SK-N-SH (cell line): ENCODE measurements around the gene MRPL52. TPM values are rescaled to one million over a fixed set of nuclear protein-coding genes. Genes with fewer than 3 reads are reported as not detected.
A peak's percentile ranks its signal among the peaks of the same experiment; 100 is the strongest.

Source experiments
- CTCF ChIA-PET: fragments of 300-600, 350-600 bp; formaldehyde crosslinking; extraction: SDS; loops from one replicate; lab custom pipeline; 2021; lab: Yijun Ruan, JAX
- POLR2A ChIA-PET: fragments of 350-600 bp; sonication (Branson Sonifier 250); formaldehyde crosslinking; extraction: SDS; loops from one replicate; lab custom pipeline; 2020; ENCODE audit warnings: antibody characterized with exemption, inconsistent platforms; lab: Yijun Ruan, JAX
- DNase-seq: peaks from one replicate; pipeline ENCODE4 v3.0.0; 2012
- H2AFZ ChIP-seq: fragments of 200-600 bp; sonication (generic); 2 replicates; pipeline ENCODE4 v1.8.1; 2016; ENCODE audit warnings: antibody characterized with exemption, mild to moderate bottlenecking, low read depth
- H3F3A ChIP-seq: fragments of 200-600 bp; sonication (generic); replicated peaks from 2 replicates; pipeline ENCODE3; 2016; ENCODE audit warnings: antibody characterized with exemption, mild to moderate bottlenecking; ENCODE audit not compliant: insufficient read depth
- H3K27ac ChIP-seq, 2 experiments: fragments of 200-500 bp in 1 of 2; fragments of 200-600 bp in 1 of 2; sonication (Bioruptor generic) in 1 of 2; sonication (generic), shearing (Covaris generic) in 1 of 2; 2 replicates each; pipeline versions ENCODE4 v1.5.1 to v1.6.1; 2014 to 2016; ENCODE audit warnings: low read depth in 2 of 2, inconsistent platforms in 1 of 2, low read length in 1 of 2, mild to moderate bottlenecking in 1 of 2, mixed read lengths in 1 of 2
- H3K27me3 ChIP-seq: fragments of 200-600 bp; sonication (generic), shearing (Covaris generic); 2 replicates; pipeline ENCODE4 v1.6.1; 2016; ENCODE audit warnings: mixed run types; ENCODE audit not compliant: insufficient read depth
- H3K36me3 ChIP-seq, 2 experiments: fragments of 200-500 bp in 1 of 2; fragments of 200-600 bp in 1 of 2; sonication (Bioruptor generic) in 1 of 2; sonication (generic) in 1 of 2; replicated peaks in 1 of 2; 2 replicates each; pipeline versions ENCODE3 to v1.5.1; 2014 to 2016; ENCODE audit warnings: low read length in 1 of 2, mild to moderate bottlenecking in 1 of 2; ENCODE audit not compliant: insufficient read depth in 2 of 2, control insufficient read depth in 1 of 2
- H3K4me1 ChIP-seq, 2 experiments: fragments of 200-500 bp in 1 of 2; fragments of 200-600 bp in 1 of 2; sonication (Bioruptor generic) in 1 of 2; sonication (generic), shearing (Covaris generic) in 1 of 2; 2 replicates each; pipeline versions ENCODE4 v1.5.1 to v1.6.1; 2014 to 2016; ENCODE audit warnings: low read depth in 1 of 2, low read length in 1 of 2, mixed run types in 1 of 2; ENCODE audit not compliant: insufficient read depth in 2 of 2, control insufficient read depth in 1 of 2
- H3K4me2 ChIP-seq: fragments of 200-600 bp; sonication (generic), shearing (Covaris generic); 2 replicates; pipeline ENCODE4 v1.6.1; 2017; ENCODE audit warnings: mixed run types
- H3K4me3 ChIP-seq, 2 experiments: fragments of 200-500 bp in 1 of 2; fragments of 200-600 bp in 1 of 2; sonication (Bioruptor generic) in 1 of 2; sonication (generic), shearing (Covaris generic) in 1 of 2; 2 replicates each; pipeline versions ENCODE4 v1.5.1 to v1.8.1; 2014 to 2016; ENCODE audit warnings: low read depth in 2 of 2, inconsistent platforms in 1 of 2, low read length in 1 of 2, mild to moderate bottlenecking in 1 of 2, mixed read lengths in 1 of 2, moderate library complexity in 1 of 2
- H3K79me2 ChIP-seq: fragments of 200-600 bp; sonication (generic); 2 replicates; pipeline ENCODE4 v1.8.1; 2017; ENCODE audit warnings: mild to moderate bottlenecking; ENCODE audit not compliant: insufficient read depth
- H3K9ac ChIP-seq: fragments of 200-600 bp; sonication (generic); 2 replicates; pipeline ENCODE4 v1.6.1; 2017; ENCODE audit warnings: mixed run types
- H3K9me2 ChIP-seq: fragments of 200-600 bp; sonication (generic); 2 replicates; pipeline ENCODE4 v1.6.1; 2017; ENCODE audit warnings: mixed run types
- H3K9me3 ChIP-seq: fragments of 200-600 bp; sonication (generic); 2 replicates; pipeline ENCODE4 v1.6.1; 2017; ENCODE audit warnings: mixed run types, mild to moderate bottlenecking, moderate library complexity
- H4K20me1 ChIP-seq: fragments of 200-600 bp; sonication (generic); 2 replicates; pipeline ENCODE4 v1.6.1; 2017; ENCODE audit warnings: mild to moderate bottlenecking, mixed run types; ENCODE audit not compliant: insufficient read depth
- ELF1 ChIP-seq: IDR thresholded peaks from 2 replicates; pipeline ENCODE4 v1.4.0; 2012
- EP300 ChIP-seq, 2 experiments: IDR thresholded peaks; 2 replicates each; pipeline versions ENCODE4 v1.4.0 to v1.6.1; 2012; ENCODE audit warnings: borderline replicate concordance in 1 of 2, low read depth in 1 of 2, low read length in 1 of 2
- FOSL2 ChIP-seq: IDR thresholded peaks from 2 replicates; pipeline ENCODE4 v1.4.0; 2012; ENCODE audit warnings: low read depth, mild to moderate bottlenecking, moderate library complexity, borderline replicate concordance
- FOXJ3 ChIP-seq: sonication (generic); formaldehyde crosslinking; IDR thresholded peaks from 2 replicates; pipeline ENCODE4 v1.5.1; 2020; ENCODE audit warnings: mild to moderate bottlenecking, missing genetic modification reagents
- FOXM1 ChIP-seq: IDR thresholded peaks from 2 replicates; pipeline ENCODE4 v1.4.0; 2012; ENCODE audit warnings: low read depth, mild to moderate bottlenecking
- GABPA ChIP-seq: IDR thresholded peaks from 2 replicates; pipeline ENCODE4 v1.4.0; 2012; ENCODE audit warnings: low read depth, mild to moderate bottlenecking
- JUND ChIP-seq: IDR thresholded peaks from 2 replicates; pipeline ENCODE4 v1.4.0; 2012
- MXI1 ChIP-seq: IDR thresholded peaks from 2 replicates; pipeline ENCODE4 v1.6.1; 2012; ENCODE audit warnings: mild to moderate bottlenecking, low read depth, low read length, improper control_type of control experiment
- NRF1 ChIP-seq: IDR thresholded peaks from 2 replicates; pipeline ENCODE4 v1.6.1; 2012; ENCODE audit warnings: low read depth, mild to moderate bottlenecking, low read length
- PBX3 ChIP-seq: IDR thresholded peaks from 2 replicates; pipeline ENCODE4; 2012
- POLR2AphosphoS5 ChIP-seq: IDR thresholded peaks from 2 replicates; pipeline ENCODE4 v1.6.1; 2012; ENCODE audit warnings: low read depth, low read length
- RAD21 ChIP-seq: IDR thresholded peaks from 2 replicates; pipeline ENCODE4 v1.6.1; 2012; ENCODE audit warnings: mild to moderate bottlenecking, low read length
- RCOR1 ChIP-seq: fragments of 150-350 bp; IDR thresholded peaks from 2 replicates; pipeline ENCODE4 v1.6.1; 2017; ENCODE audit warnings: antibody characterized with exemption, low read length
- TAF1 ChIP-seq: IDR thresholded peaks from 2 replicates; pipeline ENCODE4 v1.6.1; 2012; ENCODE audit warnings: low read depth, mild to moderate bottlenecking, low read length, moderate library complexity, borderline replicate concordance
- YY1 ChIP-seq: IDR thresholded peaks from 2 replicates; pipeline ENCODE4 v1.4.0; 2012; ENCODE audit warnings: low read depth, mild to moderate bottlenecking
- ZBTB33 ChIP-seq: IDR thresholded peaks from 2 replicates; pipeline ENCODE4 v1.4.0; 2012; ENCODE audit warnings: low read depth, borderline replicate concordance
- WGBS: methylation state at CpG from one replicate; pipeline ENCODE4 v1.1.6; 2017; ENCODE audit warnings: low lambda C conversion rate; 5-methylcytosine and 5-hydroxymethylcytosine counted together
- polyA plus RNA-seq, 3 experiments: library from polyadenylated mRNA; depleted of rRNA; stranded (reverse); fragments of >200 nt; gene quantifications; 2 replicates each; pipeline ENCODE4 v1.2.3, GENCODE V29; 2012
- TF ChIP-seq, protein P1 (sequence below): fragments of 200-600 bp; sonication (generic); IDR thresholded peaks from 2 replicates; pipeline ENCODE4 v1.6.1; 2017; ENCODE audit warnings: antibody characterized with exemption, mild to moderate bottlenecking, moderate library complexity
- TF ChIP-seq, protein P2 (sequence below): IDR thresholded peaks from 2 replicates; pipeline ENCODE4 v1.4.0; 2012; ENCODE audit warnings: low read depth
- TF ChIP-seq, protein P3 (sequence below): fragments of 150-350 bp; IDR thresholded peaks from 2 replicates; pipeline ENCODE4 v1.6.1; 2017; ENCODE audit warnings: antibody characterized with exemption, low read length, low read depth, borderline replicate concordance

Gene MRPL52
- polyA plus RNA-seq, 1 of the 3 experiments (the other 2 are of a cell fraction), result 116 TPM

GRCh38 chr14:22870811-22871223 lies 41.1 kb downstream of the MRPL52 start:
- H4K20me1 ChIP-seq, result no peaks in the 10 kb centered on the region
- H2AFZ ChIP-seq, result peak overlapping the region; percentile 83
- peak overlapping the region; percentile 77 to 93 for H3K4me3 ChIP-seq
- H3K79me2 ChIP-seq, result peaks cover 23% of the 10 kb centered on the region
- H3K27me3 ChIP-seq, result no peaks in the 10 kb centered on the region
- no peaks in the 10 kb centered on the region for H3K9me2 ChIP-seq
- H3K9ac ChIP-seq, result peak overlapping the region; percentile 80
- no peak for DNase-seq
- H3K9me3 ChIP-seq, result no peaks in the 10 kb centered on the region
- 6% methylated on average over 1 of the region's 1 CpG for WGBS
- ChIA-PET POLR2A (interaction anchor here (0.6 to 1.5 kb wide), 6 partner anchors 12 to 104 kb away, joined by 3 to 4 read pairs (median 3); partner anchors contain the start of genes OXA1L and REM2), CTCF (interaction anchor here (0.6 to 6.0 kb wide), 14 partner anchors 10 to 314 kb away, joined by 3 to 77 read pairs (median 4); partner anchors contain the start of genes DAD1 and PRMT5)
- H3K4me2 ChIP-seq, result peak overlapping the region; percentile 77
- H3K4me1 ChIP-seq, result peaks cover 8 to 17% of the 10 kb centered on the region in 2 experiments
- H3K36me3 ChIP-seq, result peaks cover 17 to 20% of the 10 kb centered on the region in 2 experiments
- H3K27ac ChIP-seq, result peak overlapping the region; percentile 83 to 87
- peaks cover 24% of the 10 kb centered on the region for H3F3A ChIP-seq
- TF ChIP-seq ELF1, result peak; percentile 29; the same call in 1 of the 2 replicates
- no peak for TF ChIP-seq FOXM1
- TF ChIP-seq GABPA, result peak; percentile 41; the same call in 1 of the 2 replicates
- TF ChIP-seq TAF1, result 0 out of 2 replicates have a peak, but pooled peaks have one; percentile 42

- Histone ChIP-seq H3K9ac (peak within 1 kb of the TSS; percentile 80), H3K36me3 (peaks cover 23 to 26% of the 10 kb centered on the region in 2 experiments), H2AFZ (peak within 1 kb of the TSS; percentile 83), H3K4me3 (peak within 1 kb of the TSS; percentile 77 to 93), H3K27ac (peak within 1 kb of the TSS; percentile 83 to 87), H3K79me2 (peaks cover 23% of the 10 kb centered on the region), H3F3A (peaks cover 24% of the 10 kb centered on the region), H3K9me3 (no peaks in the 10 kb centered on the region), H3K27me3 (no peaks in the 10 kb centered on the region), H3K4me1 (peaks cover 8 to 17% of the 10 kb centered on the region in 2 experiments), H3K4me2 (peak within 1 kb of the TSS; percentile 77), H3K9me2 (no peaks in the 10 kb centered on the region), H4K20me1 (no peaks in the 10 kb centered on the region)
- POLR2A ChIA-PET, result interaction anchor here (0.6 to 1.9 kb wide), 7 partner anchors 12 to 105 kb away, joined by 3 to 7 read pairs (median 3); partner anchors contain the start of genes OXA1L and REM2
- WGBS, result under 1% methylated on average over 22 of the region's 50 CpGs
- DNase-seq, result peak; percentile 93
- CTCF ChIA-PET, result interaction anchor here (0.6 to 6.0 kb wide), 21 partner anchors 11 to 481 kb away, joined by 3 to 77 read pairs (median 4); partner anchors contain the start of genes ACIN1, DAD1, PRMT5 and REM2
- TF ChIP-seq, protein P1, sequence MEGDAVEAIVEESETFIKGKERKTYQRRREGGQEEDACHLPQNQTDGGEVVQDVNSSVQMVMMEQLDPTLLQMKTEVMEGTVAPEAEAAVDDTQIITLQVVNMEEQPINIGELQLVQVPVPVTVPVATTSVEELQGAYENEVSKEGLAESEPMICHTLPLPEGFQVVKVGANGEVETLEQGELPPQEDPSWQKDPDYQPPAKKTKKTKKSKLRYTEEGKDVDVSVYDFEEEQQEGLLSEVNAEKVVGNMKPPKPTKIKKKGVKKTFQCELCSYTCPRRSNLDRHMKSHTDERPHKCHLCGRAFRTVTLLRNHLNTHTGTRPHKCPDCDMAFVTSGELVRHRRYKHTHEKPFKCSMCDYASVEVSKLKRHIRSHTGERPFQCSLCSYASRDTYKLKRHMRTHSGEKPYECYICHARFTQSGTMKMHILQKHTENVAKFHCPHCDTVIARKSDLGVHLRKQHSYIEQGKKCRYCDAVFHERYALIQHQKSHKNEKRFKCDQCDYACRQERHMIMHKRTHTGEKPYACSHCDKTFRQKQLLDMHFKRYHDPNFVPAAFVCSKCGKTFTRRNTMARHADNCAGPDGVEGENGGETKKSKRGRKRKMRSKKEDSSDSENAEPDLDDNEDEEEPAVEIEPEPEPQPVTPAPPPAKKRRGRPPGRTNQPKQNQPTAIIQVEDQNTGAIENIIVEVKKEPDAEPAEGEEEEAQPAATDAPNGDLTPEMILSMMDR, result peak; percentile 11; the same call in 1 of the 2 replicates
- TF ChIP-seq RCOR1 (no peak), MXI1 (0 out of 2 replicates have a peak, but pooled peaks have one; percentile 22), JUND (no peak), GABPA (peak; percentile 4; the same call in 1 of the 2 replicates), POLR2AphosphoS5 (peak; percentile 43; the same call in 1 of the 2 replicates), RAD21 (no peak), NRF1 (no peak), YY1 (no peak), FOSL2 (no peak), EP300 (IDR thresholded peaks at IDR 0.05; ENCODE audit: borderline replicate concordance in 1 of 2, low read depth in 1 of 2, low read length in 1 of 2) (no peak), FOXJ3 (CRISPR knock-in tag) (0 out of 2 replicates have a peak, but pooled peaks have one; percentile 22), ZBTB33 (no peak), ELF1 (peak; percentile 18; the same call in 1 of the 2 replicates), PBX3 (peak; percentile 98)
- TF ChIP-seq, protein P2, sequence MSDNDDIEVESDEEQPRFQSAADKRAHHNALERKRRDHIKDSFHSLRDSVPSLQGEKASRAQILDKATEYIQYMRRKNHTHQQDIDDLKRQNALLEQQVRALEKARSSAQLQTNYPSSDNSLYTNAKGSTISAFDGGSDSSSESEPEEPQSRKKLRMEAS, result peak; percentile 44
- TF ChIP-seq, protein P3, sequence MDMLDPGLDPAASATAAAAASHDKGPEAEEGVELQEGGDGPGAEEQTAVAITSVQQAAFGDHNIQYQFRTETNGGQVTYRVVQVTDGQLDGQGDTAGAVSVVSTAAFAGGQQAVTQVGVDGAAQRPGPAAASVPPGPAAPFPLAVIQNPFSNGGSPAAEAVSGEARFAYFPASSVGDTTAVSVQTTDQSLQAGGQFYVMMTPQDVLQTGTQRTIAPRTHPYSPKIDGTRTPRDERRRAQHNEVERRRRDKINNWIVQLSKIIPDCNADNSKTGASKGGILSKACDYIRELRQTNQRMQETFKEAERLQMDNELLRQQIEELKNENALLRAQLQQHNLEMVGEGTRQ, result no peak
Observed at GRCh38 chr14:22871224-22872032, 41.7 kb downstream of the MRPL52 start, which contains the start of gene LRP10. TSS of gene LRP10 (plus strand) at chr14:22871740. CDS start at chr14:22872304, 564 bp downstream.
